HG03575 (cell line): ENCODE data around the gene MAPK12.
"Not testable (repeated sequence)": the region's sequence is repeated elsewhere in the genome, so short reads cannot be mapped to it uniquely, and the experiment has no call there.

Source experiments
- ATAC-seq: cut with Tn5 transposase; IDR thresholded peaks from one replicate; pipeline ENCODE4 v1.9.1; 2021; ENCODE audit not compliant: unreplicated experiment, insufficient number of reproducible peaks, low FRiP score; ENCODE audit errors: extremely low read depth

The MAPK12 gene

GRCh38 chr22:50284479-50284878, 23.0 kb upstream of the MAPK12 start:
- no peak for ATAC-seq

DNA sequence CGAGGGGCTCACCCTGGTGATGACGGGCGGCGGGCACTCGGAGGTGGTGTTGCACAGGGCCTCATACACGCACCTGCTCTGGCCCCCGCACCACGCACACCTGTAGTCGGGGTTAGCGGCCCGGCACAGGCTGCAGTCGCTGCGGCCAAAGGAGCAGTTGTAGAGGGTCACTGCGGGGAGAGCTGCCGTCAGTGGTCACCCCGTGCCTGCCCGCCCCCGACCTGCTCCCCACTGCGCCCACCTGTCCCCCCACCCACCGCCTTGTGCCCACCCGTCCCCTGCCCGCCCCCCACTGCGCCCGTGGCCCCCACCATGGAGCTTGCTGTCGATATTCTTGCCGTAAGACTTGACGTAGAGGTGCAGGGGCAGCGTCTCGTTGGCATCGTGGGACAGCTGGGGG, 22.3 kb upstream of the MAPK12 start:
- no peak for ATAC-seq

- no peak for ATAC-seq
These were observed 21.1 kb upstream of the MAPK12 start for GRCh38 chr22:50282361-50283155.

GRCh38 chr22:50281957-50282356, 20.5 kb upstream of the MAPK12 start:
- ATAC-seq = no peak

DNA sequence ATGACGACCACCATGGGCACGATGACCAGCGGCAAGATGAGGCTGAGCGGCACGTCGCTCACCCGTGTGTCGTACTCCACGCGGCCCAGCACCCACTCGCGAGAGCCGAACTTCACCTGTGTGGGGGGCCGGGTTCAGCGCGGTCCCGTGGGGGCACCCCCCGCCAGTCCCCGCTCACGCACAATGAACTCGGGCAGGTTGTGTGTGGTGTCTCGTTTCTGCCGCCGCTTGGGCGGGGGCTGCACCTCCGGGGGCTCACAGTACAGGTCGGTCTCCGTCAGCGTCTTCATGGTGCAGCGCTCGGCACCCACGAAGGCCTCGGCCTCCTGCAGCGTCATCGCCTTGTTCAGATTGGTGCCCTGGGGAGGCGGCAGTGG, 19.9 kb upstream of the MAPK12 start:
- ATAC-seq = no peak

GRCh38 chr22:50280708-50281383, 19.4 kb upstream of the MAPK12 start:
- no peak for ATAC-seq

DNA sequence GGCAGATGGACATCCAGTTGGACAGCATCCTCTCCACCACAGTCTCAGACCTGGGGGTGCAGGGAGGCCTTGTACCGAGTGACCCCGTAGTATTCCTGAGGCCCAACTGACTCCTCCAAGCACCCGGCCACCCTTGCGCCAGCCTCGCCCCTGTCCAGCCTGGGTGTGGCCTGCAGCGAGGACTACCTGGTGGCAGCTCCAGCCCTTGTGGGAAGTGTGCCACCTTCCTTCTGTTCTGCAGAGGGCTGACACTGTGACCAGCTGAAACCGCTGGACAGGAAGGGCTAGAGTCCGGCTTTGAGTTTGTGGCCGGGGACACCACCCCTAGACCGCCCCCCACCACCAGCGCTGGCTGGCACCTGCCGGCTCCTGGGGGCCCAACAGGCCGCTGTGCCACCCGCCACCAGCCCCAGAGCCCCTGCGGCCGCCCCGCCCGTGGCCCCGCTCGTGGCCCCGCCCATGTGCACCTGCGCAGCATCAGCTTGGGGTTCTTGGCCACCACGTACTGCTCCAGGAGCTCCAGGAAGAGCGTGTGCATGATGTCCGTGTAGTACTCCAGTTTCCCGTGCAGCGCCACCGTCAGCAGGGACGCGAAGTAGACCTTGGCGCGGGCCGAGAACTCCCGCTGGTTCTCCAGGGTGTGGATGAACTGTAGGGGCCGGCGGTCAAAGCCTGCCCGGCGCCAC, 18.7 kb upstream of the MAPK12 start:
- no peak for ATAC-seq

GRCh38 chr22:50278956-50279619, 17.6 kb upstream of the MAPK12 start:
- no peak for ATAC-seq

- ATAC-seq = no peak
These were observed 17.0 kb upstream of the MAPK12 start for GRCh38 chr22:50278461-50278860.

DNA sequence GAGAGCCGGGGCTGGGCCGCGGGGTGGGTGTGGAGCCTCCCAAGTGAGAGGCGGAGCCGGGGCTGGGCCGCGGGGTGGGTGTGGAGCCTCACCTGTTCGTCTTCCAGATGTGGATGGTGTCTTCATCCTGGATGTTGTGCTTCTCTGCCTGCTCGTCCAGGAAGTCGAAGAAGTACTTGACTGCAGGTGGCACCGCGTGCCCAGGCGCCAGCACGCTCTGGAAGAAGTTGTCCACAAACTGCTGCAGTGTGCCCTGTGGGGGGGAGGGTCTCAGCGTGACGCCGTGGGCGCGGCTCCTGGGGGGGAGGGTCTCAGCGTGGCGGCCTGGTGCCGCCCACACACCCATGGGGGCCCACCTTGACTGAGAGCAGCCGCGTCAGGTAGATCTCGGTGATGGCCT, 16.3 kb upstream of the MAPK12 start:
- no peak for ATAC-seq

GRCh38 chr22:50276143-50276542, 14.7 kb upstream of the MAPK12 start:
- ATAC-seq = no peak

- ATAC-seq = no peak
These were observed 13.9 kb upstream of the MAPK12 start for GRCh38 chr22:50275181-50276055.

- ATAC-seq = no peak
These were observed 13.3 kb upstream of the MAPK12 start for GRCh38 chr22:50274771-50275170.

GRCh38 chr22:50274311-50274710, 12.8 kb upstream of the MAPK12 start:
- no peak for ATAC-seq

- ATAC-seq = not testable (repeated sequence)
These were observed 12.3 kb upstream of the MAPK12 start for GRCh38 chr22:50273781-50274180.

DNA sequence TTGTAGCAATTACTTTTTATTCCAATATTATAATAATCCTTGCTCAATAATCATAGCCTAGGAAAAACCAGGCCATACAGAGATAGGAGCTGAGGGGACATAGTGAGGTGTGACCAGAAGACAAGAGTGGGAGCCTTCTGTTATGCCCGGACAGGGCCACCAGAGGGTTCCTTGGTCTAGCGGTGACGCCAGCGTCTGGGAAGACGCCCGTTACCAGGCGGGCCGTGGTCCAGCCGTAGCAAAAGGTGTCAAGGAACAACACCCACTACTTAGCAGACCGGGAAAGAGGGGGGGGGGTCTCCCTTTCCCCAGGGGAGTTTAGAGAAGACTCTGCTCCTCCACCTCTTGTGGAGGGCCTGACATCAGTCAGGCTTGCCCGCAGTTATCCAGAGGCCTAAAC, 11.9 kb upstream of the MAPK12 start:
- not testable (repeated sequence) for ATAC-seq

DNA sequence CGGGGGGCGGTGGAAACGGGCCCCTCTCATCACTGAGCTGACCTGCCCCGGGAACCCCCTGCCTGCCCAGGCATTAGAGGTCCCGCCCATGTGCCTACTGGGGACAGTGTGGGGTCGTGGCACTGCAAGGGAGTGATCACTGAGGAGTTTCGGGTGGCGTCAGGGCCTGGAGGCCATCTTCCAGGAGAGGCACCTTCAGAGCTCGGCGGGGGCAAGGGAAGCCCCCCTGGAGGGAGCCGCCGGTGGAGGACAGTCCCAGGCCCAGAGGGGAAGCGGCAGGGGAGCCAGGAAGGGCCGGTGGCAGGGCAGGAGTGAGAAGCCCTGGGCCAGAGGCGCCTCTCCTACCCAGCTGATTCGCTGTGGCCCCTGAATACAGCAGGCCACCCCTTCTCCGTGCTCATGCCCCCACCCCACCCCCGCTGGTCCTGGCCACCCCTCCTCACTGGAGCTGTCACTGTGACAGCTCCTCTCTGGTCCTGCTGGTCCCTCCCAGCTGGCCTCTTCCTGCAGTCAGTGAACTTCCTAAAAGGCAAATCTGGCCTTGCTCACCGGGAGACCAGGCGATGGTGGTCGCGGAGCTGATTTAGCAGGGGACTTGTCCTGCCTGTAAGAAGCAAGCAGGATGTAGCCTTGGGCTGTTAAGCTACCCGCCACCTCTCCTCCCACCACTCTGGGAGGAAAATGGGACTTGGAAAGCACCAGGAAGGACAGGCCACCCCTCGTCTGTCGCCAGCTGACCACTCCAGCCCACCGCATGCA, 10.7 kb upstream of the MAPK12 start:
- ATAC-seq = no peak

GRCh38 chr22:50271519-50271970, 10.1 kb upstream of the MAPK12 start:
- no peak for ATAC-seq
